Keratinocyte (primary cell): Measurements from ENCODE around the gene YTHDC1. TPM values are rescaled to one million over a fixed set of nuclear protein-coding genes. Genes with fewer than 3 reads are reported as not detected.

ENCODE experiments used
- DNase-seq: peaks from one replicate; pipeline ENCODE4 v3.0.0-alpha.2; 2011; ENCODE audit warnings: low read depth, missing footprints, low spot score
- FAIRE-seq: peaks from 2 replicates; lab custom pipeline; 2011; peaks lifted over from hg19 to GRCh38; lab: Jason Lieb, UNC
- H2AFZ ChIP-seq: 2 replicates; pipeline ENCODE4 v1.6.0; 2012; ENCODE audit warnings: low read length, control low read depth, inconsistent platforms; ENCODE audit not compliant: control insufficient read depth
- H3K27ac ChIP-seq: 2 replicates; pipeline ENCODE4 v1.5.1; 2011; ENCODE audit warnings: low read length; ENCODE audit not compliant: control insufficient read depth, insufficient read depth
- H3K27me3 ChIP-seq: 3 replicates; pipeline ENCODE4 v1.6.0; 2011; ENCODE audit warnings: low read length; ENCODE audit not compliant: control insufficient read depth, insufficient read depth; ENCODE audit errors: extremely low read depth
- H3K36me3 ChIP-seq, 2 experiments: 2 replicates in 1 of 2; 3 replicates in 1 of 2; pipeline ENCODE4 v1.5.1; 2011; ENCODE audit warnings: low read length in 2 of 2, mild to moderate bottlenecking in 1 of 2; ENCODE audit not compliant: control insufficient read depth in 2 of 2, insufficient read depth in 2 of 2; ENCODE audit errors: extremely low read depth in 1 of 2
- H3K4me1 ChIP-seq: 3 replicates; pipeline ENCODE4 v1.5.1; 2011; ENCODE audit warnings: low read length; ENCODE audit not compliant: control insufficient read depth, insufficient read depth; ENCODE audit errors: extremely low read depth
- H3K4me2 ChIP-seq: 3 replicates; pipeline ENCODE4 v1.6.0; 2011; ENCODE audit warnings: low read depth, low read length; ENCODE audit not compliant: control insufficient read depth, insufficient read depth; ENCODE audit errors: extremely low read depth
- H3K4me3 ChIP-seq, 3 experiments: fragments of 200-600 bp in 1 of 3; sonication (generic) in 1 of 3; 2 replicates in 2 of 3; 3 replicates in 1 of 3; pipeline ENCODE4 v1.5.1; 2011 to 2016; ENCODE audit warnings: low read length in 3 of 3, mild to moderate bottlenecking in 3 of 3, control low read depth in 2 of 3, inconsistent platforms in 1 of 3, low read depth in 1 of 3, mixed read lengths in 1 of 3, mixed run types in 1 of 3, moderate library complexity in 1 of 3; ENCODE audit not compliant: control insufficient read depth in 2 of 3, insufficient read depth in 2 of 3; ENCODE audit errors: extremely low read depth in 1 of 3
- H3K79me2 ChIP-seq: 2 replicates; pipeline ENCODE4 v1.6.0; 2012; ENCODE audit warnings: low read length; ENCODE audit not compliant: control insufficient read depth, insufficient read depth
- H3K9ac ChIP-seq: 3 replicates; pipeline ENCODE4 v1.6.0; 2011; ENCODE audit warnings: low read length; ENCODE audit not compliant: control insufficient read depth, insufficient read depth; ENCODE audit errors: extremely low read depth
- H3K9me1 ChIP-seq: 3 replicates; pipeline ENCODE4 v1.6.0; 2011; ENCODE audit warnings: low read length; ENCODE audit not compliant: control insufficient read depth, insufficient read depth; ENCODE audit errors: extremely low read depth
- H3K9me3 ChIP-seq: 2 replicates; pipeline ENCODE4 v1.5.1; 2012; ENCODE audit warnings: low read depth, low read length; ENCODE audit not compliant: control insufficient read depth
- H4K20me1 ChIP-seq: 3 replicates; pipeline ENCODE4 v1.6.0; 2011; ENCODE audit warnings: low read length; ENCODE audit not compliant: control insufficient read depth, insufficient read depth; ENCODE audit errors: extremely low read depth
- CTCF ChIP-seq, 3 experiments: IDR thresholded peaks in 1 of 3; conservative IDR thresholded peaks in 1 of 3; optimal IDR thresholded peaks in 1 of 3; 2 replicates in 2 of 3; 3 replicates in 1 of 3; pipeline versions ENCODE3 to v1.5.1; 2011; ENCODE audit warnings: low read length in 3 of 3, mild to moderate bottlenecking in 3 of 3, moderate library complexity in 2 of 3, control low read depth in 1 of 3, inconsistent platforms in 1 of 3; ENCODE audit not compliant: insufficient read depth in 2 of 3; ENCODE audit errors: extremely low read depth in 1 of 3
- EZH2 ChIP-seq: IDR thresholded peaks from one replicate; pipeline ENCODE4 v1.6.1; 2012; ENCODE audit warnings: inconsistent platforms, mild to moderate bottlenecking, low read length, moderate library complexity
- dilution Hi-C: fragments of 300-500 bp; cut with MboI; formaldehyde crosslinking; loops from one replicate; pipeline ENCODE4 v1.7.0; 2020; ENCODE audit warnings: low sequenced_read_pairs; ENCODE audit not compliant: extremely low pct_ligation_motif_present
- polyA plus RNA-seq, 5 experiments: library from polyadenylated mRNA; depleted of rRNA in 3 of 5; stranded (reverse) in 3 of 5; stranded (forward) in 1 of 5; unstranded in 1 of 5; fragments of >200 nt; gene quantifications; 1 replicate in 1 of 5; 2 replicates in 3 of 5; 3 replicates in 1 of 5; pipeline versions ENCODE4 v1.2.1 to v1.2.3, GENCODE V29; 2011 to 2012; ENCODE audit warnings: missing spikeins in 2 of 5, low read depth in 1 of 5, low replicate concordance in 1 of 5

The YTHDC1 gene
- polyA plus RNA-seq, 1 donor (not counting 4 experiments of a cell fraction or from before 2014, with no cell fraction given): 74.2 TPM

GRCh38 chr4:68359508-68359907, 9.6 kb upstream of the YTHDC1 start:
- FAIRE-seq (peak; percentile 43), DNase-seq (no peak)
- TF ChIP-seq EZH2 (no peak), CTCF (optimal IDR thresholded peaks at IDR 0.05 in 1 of 3, IDR thresholded peaks at IDR 0.05 in 1 of 3, conservative IDR thresholded peaks at IDR 0.05 in 1 of 3; ENCODE audit: extremely low read depth in 1 of 3, insufficient read depth in 2 of 3, low read length in 3 of 3) (no peak)
- no peak overlapping the region for H3K9ac ChIP-seq
- H2AFZ ChIP-seq: peak overlapping the region; percentile 57
- H3K36me3 ChIP-seq: no peaks in the 10 kb centered on the region
- no peaks in the 10 kb centered on the region for H4K20me1 ChIP-seq
- H3K79me2 ChIP-seq: no peaks in the 10 kb centered on the region
- dilution Hi-C loops: no loop called here
- peaks cover 22% of the 10 kb centered on the region for H3K4me1 ChIP-seq
- no peaks in the 10 kb centered on the region for H3K27me3 ChIP-seq
- H3K9me1 ChIP-seq: no peaks in the 10 kb centered on the region
- H3K4me2 ChIP-seq: no peak overlapping the region
- peaks cover 7% of the 10 kb centered on the region for H3K9me3 ChIP-seq
- no peak overlapping the region for H3K27ac ChIP-seq
- no peak overlapping the region for H3K4me3 ChIP-seq

- dilution Hi-C loops: no loop called here
- peak; percentile 20 for FAIRE-seq
- no peaks in the 10 kb centered on the region for H3K36me3 ChIP-seq
- no peaks in the 10 kb centered on the region for H4K20me1 ChIP-seq
- no peak for DNase-seq
- H3K4me1 ChIP-seq: peaks cover 22% of the 10 kb centered on the region
- H3K4me3 ChIP-seq: no peak overlapping the region
- TF ChIP-seq CTCF (optimal IDR thresholded peaks at IDR 0.05 in 1 of 3, IDR thresholded peaks at IDR 0.05 in 1 of 3, conservative IDR thresholded peaks at IDR 0.05 in 1 of 3; ENCODE audit: extremely low read depth in 1 of 3, insufficient read depth in 2 of 3, low read length in 3 of 3): no peak
- TF ChIP-seq EZH2: no peak
- H3K27me3 ChIP-seq: no peaks in the 10 kb centered on the region
- no peak overlapping the region for H3K27ac ChIP-seq
- no peak overlapping the region for H3K4me2 ChIP-seq
- H3K79me2 ChIP-seq: no peaks in the 10 kb centered on the region
- H3K9me1 ChIP-seq: no peaks in the 10 kb centered on the region
- no peak overlapping the region for H3K9ac ChIP-seq
- H2AFZ ChIP-seq: peak overlapping the region; percentile 5
- H3K9me3 ChIP-seq: peaks cover 5% of the 10 kb centered on the region
Observed at GRCh38 chr4:68358988-68359387, 9.1 kb upstream of the YTHDC1 start.
